ENCODE data around the gene MAML1.

Gene MAML1

GRCh38 chr5:179815491-179816249 lies 83.0 kb downstream of the MAML1 start:
- H3K36me3 ChIP-seq (ENCODE audit: insufficient read depth, low read length): peaks cover 16% of the 10 kb centered on the region
- no peaks in the 10 kb centered on the region for H3K27me3 ChIP-seq (ENCODE audit: control insufficient read depth, insufficient read depth, low read length)
- H3K9me3 ChIP-seq (replicated peaks; ENCODE audit: low read length): no peaks in the 10 kb centered on the region
- peaks cover 39% of the 10 kb centered on the region for H3K4me1 ChIP-seq (ENCODE audit: control insufficient read depth, insufficient read depth, low read length)
- no peak overlapping the region for H3K4me2 ChIP-seq (ENCODE audit: low read length)
- no peak overlapping the region for H3K4me3 ChIP-seq (ENCODE audit: low read length)
- no peak overlapping the region for H3K9ac ChIP-seq (ENCODE audit: low read depth, low read length)

- Histone ChIP-seq H3K4me3 (ENCODE audit: low read length) (peak overlapping the region; percentile 54), H3K36me3 (ENCODE audit: insufficient read depth, low read length) (peaks cover 15% of the 10 kb centered on the region), H3K27me3 (ENCODE audit: control insufficient read depth, insufficient read depth, low read length) (no peaks in the 10 kb centered on the region), H3K9ac (ENCODE audit: low read depth, low read length) (peak overlapping the region; percentile 59), H3K4me1 (ENCODE audit: control insufficient read depth, insufficient read depth, low read length) (peaks cover 39% of the 10 kb centered on the region), H3K4me2 (ENCODE audit: low read length) (peak overlapping the region; percentile 73), H3K9me3 (replicated peaks; ENCODE audit: low read length) (no peaks in the 10 kb centered on the region)
Measured at GRCh38 chr5:179816401-179816795, 83.8 kb downstream of the MAML1 start.

- Histone ChIP-seq H3K4me3 (ENCODE audit: low read length) (peak overlapping the region; percentile 54), H3K4me1 (ENCODE audit: control insufficient read depth, insufficient read depth, low read length) (peaks cover 40% of the 10 kb centered on the region), H3K9me3 (replicated peaks; ENCODE audit: low read length) (no peaks in the 10 kb centered on the region), H3K4me2 (ENCODE audit: low read length) (peak overlapping the region; percentile 73), H3K36me3 (ENCODE audit: insufficient read depth, low read length) (peaks cover 13% of the 10 kb centered on the region), H3K27me3 (ENCODE audit: control insufficient read depth, insufficient read depth, low read length) (no peaks in the 10 kb centered on the region), H3K9ac (ENCODE audit: low read depth, low read length) (peak overlapping the region; percentile 59)
Measured at GRCh38 chr5:179816796-179817469, 84.3 kb downstream of the MAML1 start.

- H3K36me3 ChIP-seq (ENCODE audit: insufficient read depth, low read length): peaks cover 18% of the 10 kb centered on the region
- peak overlapping the region; percentile 59 for H3K9ac ChIP-seq (ENCODE audit: low read depth, low read length)
- H3K4me1 ChIP-seq (ENCODE audit: control insufficient read depth, insufficient read depth, low read length): peaks cover 45% of the 10 kb centered on the region
- no peaks in the 10 kb centered on the region for H3K9me3 ChIP-seq (replicated peaks; ENCODE audit: low read length)
- H3K4me2 ChIP-seq (ENCODE audit: low read length): peak overlapping the region; percentile 73
- H3K4me3 ChIP-seq (ENCODE audit: low read length): peak overlapping the region; percentile 54
- H3K27me3 ChIP-seq (ENCODE audit: control insufficient read depth, insufficient read depth, low read length): no peaks in the 10 kb centered on the region
Measured at GRCh38 chr5:179817470-179817840, 84.8 kb downstream of the MAML1 start.

- Histone ChIP-seq H3K4me1 (ENCODE audit: control insufficient read depth, insufficient read depth, low read length) (peaks cover 51% of the 10 kb centered on the region), H3K36me3 (ENCODE audit: insufficient read depth, low read length) (peaks cover 22% of the 10 kb centered on the region), H3K4me2 (ENCODE audit: low read length) (peak overlapping the region; percentile 87), H3K9me3 (replicated peaks; ENCODE audit: low read length) (no peaks in the 10 kb centered on the region), H3K9ac (ENCODE audit: low read depth, low read length) (peak overlapping the region; percentile 96), H3K27me3 (ENCODE audit: control insufficient read depth, insufficient read depth, low read length) (no peaks in the 10 kb centered on the region), H3K4me3 (ENCODE audit: low read length) (peak overlapping the region; percentile 76)
Measured at GRCh38 chr5:179817890-179818745, 85.5 kb downstream of the MAML1 start.

- peak overlapping the region; percentile 96 for H3K9ac ChIP-seq (ENCODE audit: low read depth, low read length)
- no peaks in the 10 kb centered on the region for H3K27me3 ChIP-seq (ENCODE audit: control insufficient read depth, insufficient read depth, low read length)
- H3K4me1 ChIP-seq (ENCODE audit: control insufficient read depth, insufficient read depth, low read length): peaks cover 53% of the 10 kb centered on the region
- H3K4me3 ChIP-seq (ENCODE audit: low read length): peak overlapping the region; percentile 76
- H3K9me3 ChIP-seq (replicated peaks; ENCODE audit: low read length): no peaks in the 10 kb centered on the region
- peak overlapping the region; percentile 87 for H3K4me2 ChIP-seq (ENCODE audit: low read length)
- H3K36me3 ChIP-seq (ENCODE audit: insufficient read depth, low read length): peaks cover 25% of the 10 kb centered on the region
Measured at GRCh38 chr5:179818746-179819295, 86.2 kb downstream of the MAML1 start.

GRCh38 chr5:179819296-179820126 lies 86.9 kb downstream of the MAML1 start:
- no peaks in the 10 kb centered on the region for H3K27me3 ChIP-seq (ENCODE audit: control insufficient read depth, insufficient read depth, low read length)
- H3K9me3 ChIP-seq (replicated peaks; ENCODE audit: low read length): no peaks in the 10 kb centered on the region
- peaks cover 25% of the 10 kb centered on the region for H3K36me3 ChIP-seq (ENCODE audit: insufficient read depth, low read length)
- peak overlapping the region; percentile 96 for H3K9ac ChIP-seq (ENCODE audit: low read depth, low read length)
- peaks cover 56% of the 10 kb centered on the region for H3K4me1 ChIP-seq (ENCODE audit: control insufficient read depth, insufficient read depth, low read length)
- H3K4me3 ChIP-seq (ENCODE audit: low read length): peak overlapping the region; percentile 76
- peak overlapping the region; percentile 87 for H3K4me2 ChIP-seq (ENCODE audit: low read length)

- Histone ChIP-seq H3K9me3 (replicated peaks; ENCODE audit: low read length) (no peaks in the 10 kb centered on the region), H3K4me2 (ENCODE audit: low read length) (peak overlapping the region; percentile 87), H3K9ac (ENCODE audit: low read depth, low read length) (peak overlapping the region; percentile 96), H3K36me3 (ENCODE audit: insufficient read depth, low read length) (peaks cover 31% of the 10 kb centered on the region), H3K4me3 (ENCODE audit: low read length) (peak overlapping the region; percentile 76), H3K27me3 (ENCODE audit: control insufficient read depth, insufficient read depth, low read length) (no peaks in the 10 kb centered on the region), H3K4me1 (ENCODE audit: control insufficient read depth, insufficient read depth, low read length) (peaks cover 61% of the 10 kb centered on the region)
Measured at GRCh38 chr5:179820127-179820482, 87.5 kb downstream of the MAML1 start.

GRCh38 chr5:179820483-179821297 lies 88.1 kb downstream of the MAML1 start, which contains the start of gene SQSTM1:
Gene SQSTM1, plus strand, starts transcription at chr5:179820905. Its CDS starts 32 bp downstream, at chr5:179820937.
- peaks cover 62% of the 10 kb centered on the region for H3K4me1 ChIP-seq (ENCODE audit: control insufficient read depth, insufficient read depth, low read length)

More at GRCh38 chr5:179820483-179821297, 88.1 kb downstream of the MAML1 start, which contains the start of gene SQSTM1:
- H3K4me2 ChIP-seq (ENCODE audit: low read length): peak within 1 kb of the TSS; percentile 87
- H3K27me3 ChIP-seq (ENCODE audit: control insufficient read depth, insufficient read depth, low read length): no peaks in the 10 kb centered on the region
- peak within 1 kb of the TSS; percentile 76 for H3K4me3 ChIP-seq (ENCODE audit: low read length)
- H3K9me3 ChIP-seq (replicated peaks; ENCODE audit: low read length): no peaks in the 10 kb centered on the region
- peak within 1 kb of the TSS; percentile 96 for H3K9ac ChIP-seq (ENCODE audit: low read depth, low read length)
- peaks cover 37% of the 10 kb centered on the region for H3K36me3 ChIP-seq (ENCODE audit: insufficient read depth, low read length)

All from skeletal muscle satellite cell (primary cell).